GM13976 (cell line): ENCODE measurements around the gene MOBP.

Experiments used
- DNase-seq: peaks from one replicate; pipeline ENCODE4 v3.0.0; 2012; ENCODE audit warnings: low spot score
- CTCF ChIP-seq: IDR thresholded peaks from 2 replicates; pipeline ENCODE4 v1.5.1; 2012; ENCODE audit warnings: borderline replicate concordance, mild to moderate bottlenecking; ENCODE audit not compliant: insufficient read depth; ENCODE audit errors: extremely low read depth, missing control alignments, control extremely low read depth
- in situ Hi-C: fragments of 300-500 bp; cut with MboI; formaldehyde crosslinking; loops from one replicate; pipeline ENCODE4 v1.12.0; 2022; ENCODE audit warnings: low sequenced_read_pairs, mixed read lengths, inconsistent platforms; ENCODE audit not compliant: unreplicated experiment

MOBP gene

GRCh38 chr3:39427506-39427905 is 40.0 kb upstream of the MOBP start:
- no peak for TF ChIP-seq CTCF
- in situ Hi-C loops: no loop called here
- DNase-seq: no peak

GRCh38 chr3:39428745-39429201 is 38.7 kb upstream of the MOBP start:
- in situ Hi-C loops: no loop called here
- DNase-seq: no peak
- no peak for TF ChIP-seq CTCF

- DNase-seq: no peak
- in situ Hi-C loops: no loop called here
- no peak for TF ChIP-seq CTCF
These were observed 38.0 kb upstream of the MOBP start for GRCh38 chr3:39429466-39429865.

GRCh38 chr3:39432342-39432741 is 35.1 kb upstream of the MOBP start:
- no peak for DNase-seq
- in situ Hi-C loops: no loop called here

GRCh38 chr3:39433642-39434041 is 33.8 kb upstream of the MOBP start:
- DNase-seq: no peak
- TF ChIP-seq CTCF: no peak
- in situ Hi-C loops: no loop called here

More at GRCh38 chr3:39432342-39432741, 35.1 kb upstream of the MOBP start:
- TF ChIP-seq CTCF: no peak

GRCh38 chr3:39434574-39434973 is 32.9 kb upstream of the MOBP start:
- in situ Hi-C loops: no loop called here
- TF ChIP-seq CTCF: no peak
- DNase-seq: no peak
